GM10248 (cell line): ENCODE measurements around the gene TAF1L.
"Not testable (repeated sequence)": the region's sequence is repeated elsewhere in the genome, so short reads cannot be mapped to it uniquely, and the experiment has no call there.

ENCODE experiments used
- CTCF ChIA-PET: fragments of 300-600 bp; sonication (Branson Sonifier 250); formaldehyde crosslinking; extraction: SDS; loops from one replicate; lab custom pipeline; 2021; ENCODE audit warnings: antibody characterized with exemption; lab: Yijun Ruan, JAX
- POLR2A ChIA-PET: fragments of 350-650 bp; sonication (Branson Sonifier 250); formaldehyde crosslinking; extraction: SDS; loops from one replicate; lab custom pipeline; 2020; ENCODE audit warnings: antibody characterized with exemption; lab: Yijun Ruan, JAX
- DNase-seq: peaks from one replicate; pipeline ENCODE4 v3.0.0; 2012; ENCODE audit errors: extremely low spot score
- CTCF ChIP-seq: IDR thresholded peaks from 2 replicates; pipeline ENCODE4 v1.5.1; 2012; ENCODE audit warnings: mild to moderate bottlenecking, low read depth; ENCODE audit errors: extremely low read depth, missing control alignments, control extremely low read depth

The TAF1L gene

DNA sequence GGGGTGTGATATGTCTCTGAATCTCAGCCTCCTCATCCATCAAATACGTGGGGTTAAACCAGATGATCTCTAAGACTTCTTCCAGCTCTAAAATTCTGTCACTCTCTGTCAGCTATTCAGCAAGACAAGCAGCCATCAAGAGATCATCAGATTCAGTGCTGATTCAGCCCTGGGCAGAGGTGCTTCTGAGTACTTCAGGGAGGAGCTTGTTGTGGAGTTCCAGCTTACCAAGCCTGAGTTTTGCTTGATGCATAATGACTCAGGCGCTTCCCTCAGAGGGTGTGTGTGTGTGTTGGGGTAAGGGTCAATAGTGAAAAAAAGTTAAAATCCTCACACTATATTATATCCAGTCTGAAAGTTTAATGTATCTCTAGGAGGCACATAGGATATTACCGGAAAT is 29.6 kb upstream of the TAF1L start:
- no peak for TF ChIP-seq CTCF
- DNase-seq = no peak

GRCh38 chr9:32663741-32664140 is 28.3 kb upstream of the TAF1L start:
- no peak for TF ChIP-seq CTCF
- ChIA-PET CTCF (interaction anchor here (2.0 kb wide), 1 partner anchor 84 kb away, joined by 4 read pairs; no protein-coding TSS in a partner anchor), POLR2A (no interaction called here)
- DNase-seq = no peak

More for the DNA sequence above, 29.6 kb upstream of the TAF1L start:
- ChIA-PET CTCF (interaction anchor here (2.0 to 2.2 kb wide), 2 partner anchors 8 to 85 kb away, joined by 4 to 7 read pairs; no protein-coding TSS in a partner anchor), POLR2A (interaction anchor here (0.9 kb wide), 1 partner anchor 359 kb away, joined by 3 read pairs; the partner anchor contains the start of gene DNAJA1)

GRCh38 chr9:32647671-32648070 is 12.2 kb upstream of the TAF1L start:
- TF ChIP-seq CTCF = no peak
- DNase-seq = no peak
- ChIA-PET CTCF (interaction anchor here (1.5 kb wide), 1 partner anchor 28 kb away, joined by 3 read pairs; no protein-coding TSS in a partner anchor), POLR2A (no interaction called here)

- POLR2A ChIA-PET = interaction anchor here (0.6 kb wide), 1 partner anchor 404 kb away, joined by 3 read pairs; no protein-coding TSS in a partner anchor
- CTCF ChIA-PET = interaction anchor here (1.3 kb wide), 1 partner anchor 13 kb away, joined by 7 read pairs; no protein-coding TSS in a partner anchor
- no peak for DNase-seq
- no peak for TF ChIP-seq CTCF
Observed at GRCh38 chr9:32644698-32645097, 9.2 kb upstream of the TAF1L start.

GRCh38 chr9:32633151-32633550 is 2.3 kb downstream of the TAF1L start:
- DNase-seq, CTCF ChIA-PET, POLR2A ChIA-PET: not testable (repeated sequence)

GRCh38 chr9:32631991-32632390 is 3.5 kb downstream of the TAF1L start:
- ChIA-PET POLR2A (no interaction called here), CTCF (no interaction called here)
- no peak for TF ChIP-seq CTCF
- DNase-seq = no peak

DNA sequence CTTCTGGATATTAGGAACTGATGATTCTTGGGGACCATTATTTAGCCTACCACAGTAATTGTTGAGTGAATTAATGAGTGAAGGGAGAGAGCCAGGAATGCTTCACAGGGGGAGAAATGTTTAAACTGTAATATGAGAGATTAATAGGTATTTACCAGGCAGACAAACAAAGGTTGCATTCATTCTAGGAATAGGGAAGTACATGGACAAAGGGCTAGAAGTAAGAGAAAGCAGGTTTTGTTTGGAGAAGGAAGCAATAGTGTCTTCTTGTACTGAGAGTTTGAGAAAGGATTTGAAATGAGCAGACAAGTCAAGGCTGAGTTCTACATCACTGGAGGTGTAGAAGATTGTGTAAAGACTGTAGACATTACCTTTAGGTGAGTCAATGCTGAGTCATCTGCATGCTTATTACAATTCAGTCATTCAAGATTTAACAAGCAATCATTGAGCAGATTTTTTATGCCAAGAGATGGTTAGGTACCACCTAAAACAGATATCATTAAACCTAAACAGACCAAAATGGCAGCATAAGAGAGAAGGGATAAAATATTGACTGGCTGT is 8.0 kb downstream of the TAF1L start:
- POLR2A ChIA-PET = no interaction called here
- no peak for DNase-seq
- TF ChIP-seq CTCF = no peak
- CTCF ChIA-PET = no interaction called here
